Stomach (tissue), 4 donors: ENCODE data around the gene DEFB108B.
"Not testable (repeated sequence)": the region's sequence is repeated elsewhere in the genome, so short reads cannot be mapped to it uniquely, and the experiment has no call there.

Experiments used
- CTCF ChIP-seq, 7 experiments: fragments of 450-650 bp in 4 of 7; fragments of 200-600 bp in 3 of 7; sonication (generic) in 3 of 7; IDR thresholded peaks; one replicate each; pipeline ENCODE4 v1.5.1; 2016 to 2019; ENCODE audit warnings: antibody characterized with exemption in 7 of 7, control low read depth in 2 of 7, mild to moderate bottlenecking in 1 of 7
- EP300 ChIP-seq: sonication (generic); formaldehyde crosslinking; IDR thresholded peaks from one replicate; pipeline ENCODE4 v1.6.1; 2017; ENCODE audit warnings: antibody characterized with exemption
- POLR2A ChIP-seq, 4 donors: fragments of 450-650 bp; IDR thresholded peaks; one replicate each; pipeline ENCODE4 v1.6.1; 2016; ENCODE audit warnings: antibody characterized with exemption in 4 of 4, control low read depth in 2 of 4, mild to moderate bottlenecking in 1 of 4, moderate library complexity in 1 of 4
- POLR2AphosphoS5 ChIP-seq, 3 donors: sonication (generic); formaldehyde crosslinking; IDR thresholded peaks; one replicate each; pipeline ENCODE4 v1.6.1; 2016; ENCODE audit warnings: antibody characterized with exemption in 3 of 3

GRCh38 chr11:71804158-71804947 is 28.6 kb upstream of the DEFB108B start:
- not testable (repeated sequence) for TF ChIP-seq CTCF (IDR thresholded peaks at IDR 0.05); POLR2A (IDR thresholded peaks at IDR 0.05); POLR2AphosphoS5 (IDR thresholded peaks at IDR 0.05); EP300
